GM19438 (cell line): ENCODE data around the gene GAB1.
"Not testable (repeated sequence)": the region's sequence is repeated elsewhere in the genome, so short reads cannot be mapped to it uniquely, and the experiment has no call there.

Source experiments
- ATAC-seq: cut with Tn5 transposase; IDR thresholded peaks from one replicate; pipeline ENCODE4 v1.9.1; 2021; ENCODE audit warnings: low read depth; ENCODE audit not compliant: unreplicated experiment

The GAB1 gene

DNA sequence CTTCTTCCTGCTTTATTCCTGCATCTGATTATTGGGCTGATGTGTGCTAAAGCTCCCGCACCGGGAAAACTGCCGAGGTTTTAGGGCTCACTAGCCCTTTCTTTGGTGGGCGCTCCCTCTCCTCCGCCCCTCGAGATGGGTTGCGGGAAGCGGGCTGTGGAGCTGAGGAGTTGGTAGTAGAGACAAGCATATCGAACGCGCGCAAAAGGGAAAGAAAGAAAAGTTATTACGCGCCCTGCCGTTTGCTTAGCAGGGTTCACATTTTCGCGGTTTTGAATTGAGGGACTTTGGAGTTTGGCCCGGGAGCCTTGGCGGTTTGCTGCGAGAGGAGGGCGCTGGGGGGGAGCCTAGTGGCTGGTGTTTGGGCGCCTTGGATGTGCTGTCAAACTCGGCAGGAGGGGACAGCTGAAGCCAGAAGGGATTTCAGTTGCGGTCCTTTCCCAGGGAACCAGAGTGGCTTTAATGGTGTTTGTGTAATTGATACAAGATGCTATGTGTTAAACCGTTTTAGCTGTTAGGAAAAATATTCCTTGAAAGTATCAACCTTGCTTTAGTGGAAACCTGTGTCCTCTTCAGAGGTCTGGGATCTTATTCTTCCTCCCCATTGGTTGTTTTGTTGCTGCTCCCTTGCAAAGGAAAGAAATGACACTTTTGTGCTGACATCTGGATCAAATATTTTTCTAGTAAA is 1.1 kb downstream of the GAB1 start:
- no peak for ATAC-seq

- no peak for ATAC-seq
Measured at GRCh38 chr4:143338313-143338712, 1.6 kb downstream of the GAB1 start.

- no peak for ATAC-seq
Measured at GRCh38 chr4:143339497-143339896, 2.8 kb downstream of the GAB1 start.

DNA sequence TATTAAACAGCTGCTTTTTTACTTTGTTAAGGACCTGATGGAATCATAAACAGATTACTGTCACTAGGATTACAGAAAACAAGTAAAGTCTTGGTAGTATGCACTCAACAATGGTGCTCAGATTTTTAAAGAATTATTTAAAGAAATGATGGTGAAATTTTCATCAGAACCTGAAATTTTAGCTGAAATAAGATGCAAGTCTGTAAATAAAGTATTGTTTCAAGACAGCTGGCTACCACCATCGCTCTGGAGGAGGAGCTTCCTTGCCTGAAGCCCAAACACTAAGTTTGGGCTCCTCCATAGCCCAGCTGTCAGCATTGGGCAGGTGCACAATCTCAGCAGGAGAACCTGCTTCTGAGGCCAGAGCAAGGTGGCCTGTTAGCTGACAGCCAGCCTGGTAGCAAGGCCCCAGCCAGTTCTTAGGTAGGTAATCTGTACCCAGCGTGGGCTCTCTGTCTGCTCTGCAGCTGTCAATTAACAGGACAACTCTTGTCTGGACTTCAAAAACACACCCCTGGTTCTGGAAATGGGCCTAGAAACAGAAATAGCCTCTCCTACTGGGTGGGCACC is 4.6 kb downstream of the GAB1 start:
- no peak for ATAC-seq

DNA sequence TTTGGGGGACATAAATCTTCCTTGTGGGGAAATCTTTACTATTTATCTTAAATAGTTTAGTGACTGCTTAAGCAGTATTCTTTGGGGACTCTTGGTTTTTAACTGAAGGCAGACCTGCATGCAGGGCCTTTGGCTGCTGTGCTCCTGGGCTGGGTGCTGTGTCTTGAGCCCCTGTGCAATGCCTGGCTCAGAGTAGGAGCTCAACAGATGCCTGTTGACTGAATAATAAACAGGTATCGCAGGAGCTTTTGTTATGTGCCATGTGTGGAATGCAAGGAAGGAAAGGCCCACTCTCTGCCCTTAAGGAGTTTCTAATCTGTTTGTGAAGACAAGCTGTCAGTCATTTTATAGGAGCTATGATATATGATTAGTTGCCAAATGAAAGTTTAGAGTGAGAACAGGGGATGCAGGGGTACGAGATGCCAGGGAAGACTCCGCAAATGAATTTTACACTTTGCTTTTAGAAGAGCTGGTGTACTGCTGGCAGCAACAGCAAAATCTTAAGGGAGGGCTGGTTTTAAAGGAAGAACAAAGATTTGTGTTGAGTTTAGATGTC is 6.7 kb downstream of the GAB1 start:
- no peak for ATAC-seq

- ATAC-seq = no peak
Measured at GRCh38 chr4:143344041-143344440, 7.4 kb downstream of the GAB1 start.

- no peak for ATAC-seq
Measured at GRCh38 chr4:143344774-143345173, 8.1 kb downstream of the GAB1 start.

- ATAC-seq = no peak
Measured at GRCh38 chr4:143345356-143345755, 8.7 kb downstream of the GAB1 start.

- no peak for ATAC-seq
Measured at GRCh38 chr4:143346206-143346605, 9.5 kb downstream of the GAB1 start.

- no peak for ATAC-seq
Measured at GRCh38 chr4:143347484-143348111, 10.9 kb downstream of the GAB1 start.

- ATAC-seq = no peak
Measured at GRCh38 chr4:143348233-143349077, 11.8 kb downstream of the GAB1 start.

GRCh38 chr4:143349858-143350527 is 13.3 kb downstream of the GAB1 start:
- not testable (repeated sequence) for ATAC-seq

DNA sequence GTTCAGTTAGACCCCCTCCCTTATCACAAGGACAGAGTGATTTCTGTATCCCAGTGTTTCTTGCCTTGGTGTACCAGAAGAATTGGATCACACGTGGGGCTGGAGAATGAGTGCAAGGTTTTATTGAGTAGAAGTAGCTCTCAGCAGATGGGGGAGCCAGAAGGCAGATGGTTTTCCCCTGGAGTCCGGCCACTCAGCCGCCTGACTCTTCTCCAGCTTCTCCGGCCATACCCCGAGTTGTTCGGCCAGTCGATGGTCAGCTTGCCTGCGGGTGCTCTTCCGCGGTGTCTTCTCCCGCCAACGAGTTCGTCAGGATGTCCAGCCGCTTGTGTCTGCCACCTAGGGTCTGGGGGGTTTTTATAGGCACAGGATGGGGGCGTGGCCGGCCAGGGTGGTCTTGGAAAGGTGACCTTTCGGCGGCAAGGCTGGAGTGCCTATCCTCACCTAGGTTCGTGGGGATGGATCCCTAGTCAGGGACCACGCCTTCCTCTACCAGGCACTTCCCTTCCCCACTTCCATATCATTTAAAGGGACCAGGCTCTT is 14.5 kb downstream of the GAB1 start:
- ATAC-seq = no peak

GRCh38 chr4:143351774-143352451 is 15.2 kb downstream of the GAB1 start:
- no peak for ATAC-seq

- ATAC-seq = no peak
Measured at GRCh38 chr4:143352720-143353119, 16.0 kb downstream of the GAB1 start.

- no peak for ATAC-seq
Measured at GRCh38 chr4:143353797-143354196, 17.1 kb downstream of the GAB1 start.

GRCh38 chr4:143354990-143355389 is 18.3 kb downstream of the GAB1 start:
- ATAC-seq = no peak

DNA sequence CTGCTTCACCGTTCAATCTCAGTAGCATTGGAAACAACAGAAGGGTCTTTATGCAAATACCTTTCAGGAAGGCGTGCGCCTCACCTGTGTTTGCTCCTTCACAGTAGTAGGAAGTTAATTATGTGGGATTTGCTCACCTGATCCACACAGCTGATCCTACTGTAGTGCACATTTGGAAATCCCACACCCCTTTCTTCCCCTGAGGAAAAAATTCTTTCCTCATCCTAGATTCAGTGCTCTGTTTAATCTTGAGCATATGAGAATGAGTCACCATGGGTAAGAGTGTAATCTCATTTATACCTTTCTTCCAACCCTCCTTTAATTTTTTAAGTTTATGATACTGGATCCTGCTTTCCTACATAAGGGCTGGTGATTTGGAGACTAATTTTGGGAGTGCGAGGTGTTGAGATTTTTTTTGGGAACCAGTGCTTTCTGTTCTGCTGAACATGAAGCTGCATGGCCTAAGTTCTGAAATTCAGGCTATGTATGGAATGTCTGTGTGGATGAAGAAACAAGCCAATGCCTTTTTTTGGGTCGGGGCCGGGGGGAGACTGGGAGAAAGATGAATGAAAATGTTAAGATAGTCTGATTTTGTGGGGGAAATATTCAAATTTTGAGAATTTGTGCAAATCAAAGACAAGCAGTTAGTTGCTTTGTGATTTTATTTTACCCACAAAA is 19.0 kb downstream of the GAB1 start:
- ATAC-seq = no peak

- no peak for ATAC-seq
Measured at GRCh38 chr4:143356493-143356892, 19.8 kb downstream of the GAB1 start.
